CD4-positive, alpha-beta T cell treated with Interleukin-15 for 4 hours (primary cell): ENCODE measurements around the gene PPP1R9A.

ENCODE experiments used
- DNase-seq: peaks from one replicate; pipeline ENCODE4 v3.0.0-alpha.2; 2020; ENCODE audit warnings: low spot score

Gene PPP1R9A

GRCh38 chr7:95264363-95264891 is 357.0 kb downstream of the PPP1R9A start:
- DNase-seq = no peak

- no peak for DNase-seq
These were observed 358.2 kb downstream of the PPP1R9A start for GRCh38 chr7:95265634-95266033.

DNA sequence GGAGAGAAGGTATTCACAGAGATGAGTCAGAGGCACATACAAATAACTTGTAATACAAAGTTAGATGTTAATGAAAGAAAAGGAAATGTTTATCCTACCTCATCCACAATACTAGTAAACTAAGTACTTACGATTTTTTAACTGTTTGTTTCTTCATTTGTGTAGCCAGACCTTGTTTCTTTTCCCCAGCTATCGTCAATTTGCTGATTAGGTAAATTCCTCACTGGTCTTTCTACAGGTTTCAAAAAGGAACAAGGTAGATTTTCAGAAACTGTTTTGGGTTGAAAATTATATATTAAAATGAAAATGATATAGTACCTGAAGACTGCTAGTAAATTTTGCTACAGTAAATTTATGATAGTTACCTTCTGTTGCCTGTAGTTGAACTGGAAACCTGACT is 360.4 kb downstream of the PPP1R9A start:
- no peak for DNase-seq

DNA sequence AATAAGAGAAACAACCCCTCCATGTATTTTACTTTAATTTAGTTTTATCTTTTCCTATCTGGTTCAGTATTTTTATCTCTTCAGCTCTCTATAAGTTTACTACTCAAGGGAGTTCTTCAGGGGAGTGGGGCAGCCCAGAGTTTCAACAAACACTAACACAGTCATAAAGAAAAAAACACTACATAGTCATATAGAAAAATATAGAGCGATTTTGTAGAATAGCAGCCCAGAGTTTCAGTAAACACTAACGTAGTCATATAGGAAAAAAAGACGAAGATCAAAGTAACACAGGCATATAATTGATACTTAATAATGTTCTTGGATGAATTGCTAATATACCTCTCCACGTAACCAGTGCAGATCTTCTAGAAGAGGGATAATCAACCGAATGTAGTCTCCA is 362.2 kb downstream of the PPP1R9A start:
- DNase-seq = no peak

DNA sequence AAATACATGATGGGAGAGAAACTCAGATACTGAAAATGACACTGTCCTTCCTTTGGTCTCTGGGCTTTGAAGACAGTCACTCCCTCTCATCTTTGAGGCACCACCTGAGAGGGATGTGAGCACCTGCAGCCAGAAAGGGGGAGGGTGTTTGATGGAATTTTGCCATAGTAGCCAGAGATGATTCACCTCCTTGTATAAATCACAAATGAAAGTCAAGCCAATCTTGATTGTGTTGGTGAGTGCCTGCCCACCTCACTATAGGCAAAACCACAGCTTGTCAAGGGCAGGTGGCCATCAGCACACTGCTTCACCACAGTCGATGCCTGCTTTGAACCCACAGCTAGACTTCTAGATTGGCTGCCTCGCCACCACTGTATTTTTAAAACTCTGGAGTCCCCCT is 368.7 kb downstream of the PPP1R9A start:
- DNase-seq = no peak

- no peak for DNase-seq
These were observed 372.0 kb downstream of the PPP1R9A start for GRCh38 chr7:95279417-95279816.

GRCh38 chr7:95286096-95286495 is 378.7 kb downstream of the PPP1R9A start:
- no peak for DNase-seq

- no peak for DNase-seq
These were observed 382.9 kb downstream of the PPP1R9A start for GRCh38 chr7:95290166-95290830.

DNA sequence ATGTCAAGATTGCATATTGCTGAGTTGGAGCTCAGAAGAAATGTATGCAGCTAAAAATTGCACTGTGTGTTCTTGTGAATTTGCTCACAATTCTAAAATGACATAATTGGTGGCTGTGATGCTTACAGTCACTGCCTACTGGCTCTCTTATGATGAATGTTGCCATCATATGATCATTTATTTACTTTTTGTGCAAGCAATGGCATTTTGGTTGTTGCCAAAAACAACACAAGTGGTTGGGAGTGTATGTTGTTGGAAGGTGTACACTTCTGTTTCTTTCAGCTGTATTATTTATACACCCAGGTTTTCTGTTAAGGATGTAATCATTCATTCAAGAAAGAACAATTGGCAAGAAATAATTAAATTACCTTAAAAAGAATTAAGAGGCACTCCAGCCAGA is 388.0 kb downstream of the PPP1R9A start:
- no peak for DNase-seq

GRCh38 chr7:95296456-95296855 is 389.1 kb downstream of the PPP1R9A start:
- DNase-seq = no peak

DNA sequence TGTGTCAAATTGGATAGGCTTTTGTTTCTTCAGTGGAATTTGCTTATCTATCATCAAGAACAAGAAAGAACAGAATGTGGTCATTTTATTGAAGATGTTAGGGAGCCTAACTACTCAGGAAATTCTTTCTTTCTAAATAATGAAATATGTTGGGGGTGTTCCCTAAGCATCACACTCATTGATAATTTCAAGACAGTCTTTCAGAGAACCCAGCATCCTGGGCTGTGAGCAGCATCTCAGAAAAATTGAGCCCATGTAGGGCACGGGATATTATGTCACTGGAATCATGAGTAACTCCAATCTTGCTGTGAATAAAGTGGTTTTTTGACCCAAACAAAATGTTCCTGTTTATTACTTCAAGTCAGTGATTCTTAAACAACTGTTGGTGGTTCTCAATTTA is 389.6 kb downstream of the PPP1R9A start:
- DNase-seq = no peak

- DNase-seq = no peak
These were observed 390.7 kb downstream of the PPP1R9A start for GRCh38 chr7:95298091-95298490.

- DNase-seq = no peak
These were observed 395.9 kb downstream of the PPP1R9A start for GRCh38 chr7:95303013-95303905.

DNA sequence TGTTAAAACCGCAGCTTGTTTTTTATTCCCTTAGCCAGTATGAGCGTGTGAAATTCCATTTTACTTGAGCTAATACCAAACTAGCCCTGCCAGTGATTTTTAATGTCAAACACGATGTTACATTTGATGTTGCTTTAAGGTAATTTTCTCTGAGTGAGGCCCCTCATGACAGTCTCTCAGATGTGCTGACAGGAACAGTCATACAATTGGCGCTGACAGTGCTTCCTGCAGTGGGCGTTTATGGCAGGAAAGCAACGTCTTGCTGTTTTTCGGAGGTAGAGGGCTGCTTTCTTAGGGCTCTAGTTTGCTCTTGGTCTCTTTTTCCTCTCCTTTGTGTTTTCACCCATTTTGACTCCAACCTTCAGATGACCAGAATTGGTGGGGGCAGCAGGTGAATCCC is 397.6 kb downstream of the PPP1R9A start:
- no peak for DNase-seq

DNA sequence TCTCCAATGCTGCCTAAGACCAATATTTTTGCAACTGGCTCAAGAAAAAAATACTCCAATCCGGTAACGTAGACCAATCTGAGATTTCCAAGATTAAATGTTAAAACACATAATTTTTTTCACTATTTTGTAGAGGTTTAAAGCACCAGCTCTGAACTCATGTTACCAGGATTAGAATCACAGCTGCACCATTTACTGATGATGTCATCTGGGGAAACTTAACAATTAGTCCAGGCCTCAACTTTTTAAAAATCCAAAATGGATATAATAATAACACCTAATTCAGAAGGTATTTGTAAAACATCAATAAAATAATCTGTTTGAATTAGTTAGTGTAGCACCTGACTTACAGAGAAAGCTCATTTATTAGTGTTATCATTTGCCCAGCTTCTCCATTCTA is 402.6 kb downstream of the PPP1R9A start:
- no peak for DNase-seq

- DNase-seq = no peak
These were observed 404.0 kb downstream of the PPP1R9A start for GRCh38 chr7:95311389-95311788.

DNA sequence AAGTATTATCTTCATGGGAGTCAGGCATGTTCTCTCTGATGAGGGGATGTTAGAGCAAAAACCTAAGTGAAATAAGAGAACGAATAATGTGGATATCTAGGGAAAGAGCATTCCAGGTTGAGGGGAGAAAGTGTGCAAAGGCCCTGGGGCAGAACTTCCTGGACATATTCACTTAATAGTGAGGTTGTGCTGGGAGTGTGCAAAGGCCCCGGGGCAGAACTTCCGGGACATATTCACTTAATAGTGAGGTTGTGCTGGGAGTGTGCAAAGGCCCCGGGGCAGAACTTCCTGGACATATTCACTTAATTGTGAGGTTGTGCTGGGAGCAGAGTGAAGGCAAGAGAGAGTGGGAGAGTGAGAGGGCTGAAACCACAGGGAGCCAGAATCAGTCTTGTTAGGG is 405.2 kb downstream of the PPP1R9A start:
- DNase-seq = no peak

- DNase-seq = no peak
These were observed 409.2 kb downstream of the PPP1R9A start for GRCh38 chr7:95316588-95316987.

GRCh38 chr7:95317546-95317945 is 410.2 kb downstream of the PPP1R9A start:
- DNase-seq = no peak

GRCh38 chr7:95317966-95318365 is 410.6 kb downstream of the PPP1R9A start:
- DNase-seq = no peak

GRCh38 chr7:95318501-95319100 is 411.2 kb downstream of the PPP1R9A start:
- no peak for DNase-seq

DNA sequence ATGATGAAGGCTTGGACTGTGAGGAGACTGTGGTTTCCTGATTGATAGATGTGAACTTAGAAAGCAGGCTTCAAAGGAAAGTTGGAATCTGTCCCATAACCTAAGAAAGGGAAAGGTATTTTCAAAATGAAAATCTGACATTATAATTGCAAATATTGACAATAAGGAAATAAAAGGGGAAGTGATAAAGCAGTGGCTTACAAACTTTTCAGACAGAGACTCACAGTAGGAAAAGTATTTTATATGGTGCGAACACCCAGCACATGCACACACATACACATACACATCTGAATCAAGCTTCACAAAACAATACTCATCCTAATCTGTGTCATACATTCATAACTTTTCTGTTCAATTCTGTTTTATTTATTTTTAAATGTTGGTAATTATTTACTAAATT is 412.2 kb downstream of the PPP1R9A start:
- DNase-seq = no peak

- no peak for DNase-seq
These were observed 413.3 kb downstream of the PPP1R9A start for GRCh38 chr7:95320651-95321050.
